HEK293 (cell line): ENCODE measurements around the gene BCAN.
A peak's percentile ranks its signal among the peaks of the same experiment; 100 is the strongest.

Source experiments
- CTCF ChIA-PET: fragments of 350-600 bp; formaldehyde crosslinking; extraction: SDS; loops from one replicate; lab custom pipeline; 2021; ENCODE audit warnings: antibody characterized with exemption; lab: Yijun Ruan, JAX
- POLR2A ChIA-PET: fragments of 300-600 bp; formaldehyde crosslinking; extraction: SDS; loops from one replicate; lab custom pipeline; 2020; ENCODE audit warnings: antibody characterized with exemption, inconsistent platforms; lab: Yijun Ruan, JAX
- H3K27ac ChIP-seq: fragments of 200-500 bp; sonication (Bioruptor generic); 2 replicates; pipeline ENCODE4 v1.5.1; 2014; ENCODE audit warnings: low read depth, low read length, control low read depth, inconsistent platforms; ENCODE audit errors: extremely low read depth
- H3K36me3 ChIP-seq, 2 experiments: fragments of 200-500 bp in 1 of 2; sonication (Bioruptor generic) in 1 of 2; 1 replicate in 1 of 2; 2 replicates in 1 of 2; pipeline ENCODE4 v1.5.1; 2014 to 2017; ENCODE audit warnings: inconsistent platforms in 2 of 2, low read length in 2 of 2; ENCODE audit not compliant: control insufficient read depth in 2 of 2, insufficient read depth in 1 of 2
- H3K4me1 ChIP-seq: fragments of 200-500 bp; sonication (Bioruptor generic); 2 replicates; pipeline ENCODE4 v1.5.1; 2014; ENCODE audit warnings: mild to moderate bottlenecking, low read length, inconsistent platforms; ENCODE audit not compliant: control insufficient read depth, insufficient read depth
- H3K4me3 ChIP-seq: 2 replicates; pipeline ENCODE4 v1.5.1; 2011; ENCODE audit warnings: low read depth, mild to moderate bottlenecking, control low read depth, low read length, moderate library complexity
- H3K9me3 ChIP-seq: fragments of 200-500 bp; sonication (Bioruptor generic); 2 replicates; pipeline ENCODE4 v1.5.1; 2014; ENCODE audit warnings: low read depth, low read length, inconsistent platforms; ENCODE audit not compliant: control insufficient read depth, insufficient read depth
- KLF1 ChIP-seq: fragments of 450-650 bp; formaldehyde crosslinking; IDR thresholded peaks from 2 replicates; pipeline ENCODE4 v1.5.1; 2016; ENCODE audit warnings: missing biosample characterization, missing genetic modification characterization
- KLF10 ChIP-seq: fragments of 450-650 bp; IDR thresholded peaks from 2 replicates; pipeline ENCODE4 v1.5.1; 2018; ENCODE audit warnings: missing biosample characterization, mild to moderate bottlenecking, missing genetic modification characterization
- MYNN ChIP-seq: fragments of 450-650 bp; formaldehyde crosslinking; IDR thresholded peaks from 2 replicates; pipeline ENCODE4 v1.5.1; 2016; ENCODE audit warnings: missing biosample characterization, missing genetic modification characterization, borderline replicate concordance
- PATZ1 ChIP-seq: fragments of 450-650 bp; formaldehyde crosslinking; IDR thresholded peaks from 2 replicates; pipeline ENCODE4 v1.5.1; 2016; ENCODE audit warnings: missing biosample characterization, missing genetic modification characterization
- PRDM4 ChIP-seq: fragments of 450-650 bp; formaldehyde crosslinking; IDR thresholded peaks from 2 replicates; pipeline ENCODE4 v1.5.1; 2017; ENCODE audit warnings: missing biosample characterization, missing genetic modification characterization
- SP3 ChIP-seq: fragments of 450-650 bp; formaldehyde crosslinking; IDR thresholded peaks from 2 replicates; pipeline ENCODE4 v1.5.1; 2016; ENCODE audit warnings: missing biosample characterization, missing genetic modification characterization
- SP7 ChIP-seq: fragments of 450-650 bp; formaldehyde crosslinking; IDR thresholded peaks from 2 replicates; pipeline ENCODE4 v1.5.1; 2016; ENCODE audit warnings: missing biosample characterization, missing genetic modification characterization
- ZBTB1 ChIP-seq: fragments of 450-650 bp; formaldehyde crosslinking; IDR thresholded peaks from 2 replicates; pipeline ENCODE4 v1.5.1; 2016; ENCODE audit warnings: missing biosample characterization, missing genetic modification characterization
- ZBTB48 ChIP-seq: fragments of 450-650 bp; formaldehyde crosslinking; IDR thresholded peaks from 2 replicates; pipeline ENCODE4 v1.5.1; 2016; ENCODE audit warnings: missing biosample characterization, missing genetic modification characterization
- ZFP37 ChIP-seq: fragments of 450-650 bp; formaldehyde crosslinking; IDR thresholded peaks from 2 replicates; pipeline ENCODE4 v1.5.1; 2016; ENCODE audit warnings: missing biosample characterization, missing genetic modification characterization
- ZFP41 ChIP-seq: fragments of 450-650 bp; formaldehyde crosslinking; IDR thresholded peaks from 2 replicates; pipeline ENCODE4 v1.5.1; 2016; ENCODE audit warnings: missing biosample characterization, missing genetic modification characterization, borderline replicate concordance
- ZNF175 ChIP-seq: fragments of 450-650 bp; formaldehyde crosslinking; IDR thresholded peaks from 2 replicates; pipeline ENCODE4 v1.5.1; 2016; ENCODE audit warnings: missing biosample characterization, missing genetic modification characterization
- ZNF266 ChIP-seq: fragments of 450-650 bp; formaldehyde crosslinking; IDR thresholded peaks from 2 replicates; pipeline ENCODE4 v1.5.1; 2016; ENCODE audit warnings: missing biosample characterization, missing genetic modification characterization, low read depth
- ZNF416 ChIP-seq: fragments of 450-650 bp; formaldehyde crosslinking; IDR thresholded peaks from 2 replicates; pipeline ENCODE4 v1.5.1; 2016; ENCODE audit warnings: missing biosample characterization, missing genetic modification characterization
- ZNF488 ChIP-seq: fragments of 450-650 bp; formaldehyde crosslinking; IDR thresholded peaks from 2 replicates; pipeline ENCODE4 v1.5.1; 2016; ENCODE audit warnings: missing biosample characterization, missing genetic modification characterization
- ZNF501 ChIP-seq: fragments of 450-650 bp; formaldehyde crosslinking; IDR thresholded peaks from 2 replicates; pipeline ENCODE4 v1.5.1; 2016; ENCODE audit warnings: missing biosample characterization, missing genetic modification characterization
- ZNF514 ChIP-seq: fragments of 450-650 bp; formaldehyde crosslinking; IDR thresholded peaks from 2 replicates; pipeline ENCODE4 v1.5.1; 2016; ENCODE audit warnings: missing biosample characterization, missing genetic modification characterization
- ZNF529 ChIP-seq: fragments of 450-650 bp; formaldehyde crosslinking; IDR thresholded peaks from 2 replicates; pipeline ENCODE4 v1.5.1; 2017; ENCODE audit warnings: missing genetic modification characterization, missing biosample characterization; ENCODE audit not compliant: insufficient replicate concordance
- ZNF600 ChIP-seq: fragments of 450-650 bp; formaldehyde crosslinking; IDR thresholded peaks from 2 replicates; pipeline ENCODE4 v1.5.1; 2016; ENCODE audit warnings: missing biosample characterization, missing genetic modification characterization
- ZNF664 ChIP-seq: fragments of 450-650 bp; formaldehyde crosslinking; IDR thresholded peaks from 2 replicates; pipeline ENCODE4 v1.5.1; 2016; ENCODE audit warnings: missing biosample characterization, missing genetic modification characterization
- ZNF843 ChIP-seq: fragments of 450-650 bp; formaldehyde crosslinking; IDR thresholded peaks from 2 replicates; pipeline ENCODE4 v1.5.1; 2016; ENCODE audit warnings: missing biosample characterization, missing genetic modification characterization
- ZSCAN30 ChIP-seq: fragments of 450-650 bp; IDR thresholded peaks from 2 replicates; pipeline ENCODE4 v1.5.1; 2018; ENCODE audit warnings: missing biosample characterization, mild to moderate bottlenecking, missing genetic modification characterization, moderate library complexity
- TF ChIP-seq, protein P1 (sequence below): fragments of 450-650 bp; formaldehyde crosslinking; IDR thresholded peaks from 2 replicates; pipeline ENCODE4 v1.5.1; 2016; ENCODE audit warnings: missing biosample characterization, missing genetic modification characterization

Gene BCAN

DNA sequence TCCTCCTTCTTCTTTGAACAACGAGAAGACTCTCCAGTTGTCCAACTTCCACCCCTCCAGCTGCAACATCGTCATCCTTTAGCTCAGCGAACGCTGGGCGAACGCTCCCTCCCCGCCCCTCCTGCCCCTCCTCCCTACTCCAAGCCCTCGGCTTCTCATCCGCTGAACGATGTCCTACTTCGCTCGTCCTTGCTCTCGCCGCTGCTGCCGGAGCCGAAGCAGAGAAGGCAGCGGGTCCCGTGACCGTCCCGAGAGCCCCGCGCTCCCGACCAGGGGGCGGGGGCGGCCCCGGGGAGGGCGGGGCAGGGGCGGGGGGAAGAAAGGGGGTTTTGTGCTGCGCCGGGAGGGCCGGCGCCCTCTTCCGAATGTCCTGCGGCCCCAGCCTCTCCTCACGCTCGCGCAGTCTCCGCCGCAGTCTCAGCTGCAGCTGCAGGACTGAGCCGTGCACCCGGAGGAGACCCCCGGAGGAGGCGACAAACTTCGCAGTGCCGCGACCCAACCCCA lies at the start of gene BCAN (continued):
- TF ChIP-seq ZBTB1 (no peak), KLF1 (tag by site-specific recombination) (no peak), ZNF664 (no peak), ZNF488 (tag by site-specific recombination) (no peak), ZNF175 (tag by site-specific recombination) (no peak), MYNN (tag by site-specific recombination) (no peak), ZNF416 (tag by site-specific recombination) (no peak), ZNF266 (tag by site-specific recombination) (no peak), ZSCAN30 (tag by site-specific recombination) (no peak), ZNF529 (tag by site-specific recombination) (no peak), ZNF514 (tag by site-specific recombination) (no peak)
- TF ChIP-seq, protein P1, sequence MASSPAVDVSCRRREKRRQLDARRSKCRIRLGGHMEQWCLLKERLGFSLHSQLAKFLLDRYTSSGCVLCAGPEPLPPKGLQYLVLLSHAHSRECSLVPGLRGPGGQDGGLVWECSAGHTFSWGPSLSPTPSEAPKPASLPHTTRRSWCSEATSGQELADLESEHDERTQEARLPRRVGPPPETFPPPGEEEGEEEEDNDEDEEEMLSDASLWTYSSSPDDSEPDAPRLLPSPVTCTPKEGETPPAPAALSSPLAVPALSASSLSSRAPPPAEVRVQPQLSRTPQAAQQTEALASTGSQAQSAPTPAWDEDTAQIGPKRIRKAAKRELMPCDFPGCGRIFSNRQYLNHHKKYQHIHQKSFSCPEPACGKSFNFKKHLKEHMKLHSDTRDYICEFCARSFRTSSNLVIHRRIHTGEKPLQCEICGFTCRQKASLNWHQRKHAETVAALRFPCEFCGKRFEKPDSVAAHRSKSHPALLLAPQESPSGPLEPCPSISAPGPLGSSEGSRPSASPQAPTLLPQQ (tag by site-specific recombination): no peak
- TF ChIP-seq, all 188 proteins: peak for 4

GRCh38 chr1:156592158-156592909 lies 49.6 kb upstream of the BCAN start:
- Histone ChIP-seq H3K27ac (peak overlapping the region; percentile 83; the same call in 1 of the 2 replicates), H3K4me1 (no peaks in the 10 kb centered on the region), H3K36me3 (peaks cover 0 to 50% of the 10 kb centered on the region in 2 experiments; a peak in 1 of 3 replicates), H3K9me3 (no peaks in the 10 kb centered on the region), H3K4me3 (peak overlapping the region; percentile 85)
- CTCF ChIA-PET: interaction anchor here (0.5 to 2.2 kb wide), 14 partner anchors 7 to 326 kb away, joined by 3 to 13 read pairs (median 4); no protein-coding TSS in a partner anchor
- POLR2A ChIA-PET: interaction anchor here (0.8 to 2.1 kb wide), 7 partner anchors 10 to 140 kb away, joined by 3 to 17 read pairs (median 4); partner anchors contain the start of gene GPATCH4
- TF ChIP-seq ZFP41 (tag by site-specific recombination): no peak
- peak; percentile 72; the same call in 1 of the 2 replicates for TF ChIP-seq ZBTB48 (tag by site-specific recombination)
- peak; percentile 6; the same call in 1 of the 2 replicates for TF ChIP-seq ZFP37 (tag by site-specific recombination)
- peak; percentile 33; the same call in 1 of the 2 replicates for TF ChIP-seq PATZ1 (tag by site-specific recombination)
- 0 out of 2 replicates have a peak, but pooled peaks have one; percentile 0 for TF ChIP-seq KLF10 (tag by site-specific recombination)
- peak; percentile 7; the same call in 1 of the 2 replicates for TF ChIP-seq ZNF501 (tag by site-specific recombination)
- no peak for TF ChIP-seq SP7 (tag by site-specific recombination)
- 0 out of 2 replicates have a peak, but pooled peaks have one; percentile 2 for TF ChIP-seq ZNF843 (tag by site-specific recombination)
- peak; percentile 30; the same call in 1 of the 2 replicates for TF ChIP-seq SP3
- no peak for TF ChIP-seq PRDM4 (tag by site-specific recombination)
- peak; percentile 91 for TF ChIP-seq ZNF600 (tag by site-specific recombination)
